Natural killer cell (primary cell): Measurements from ENCODE around the gene DST. TPM values are rescaled to one million over a fixed set of nuclear protein-coding genes. Genes with fewer than 3 reads are reported as not detected.

Experiments used
- ATAC-seq, 3 donors: fragments of 150-1000 bp in 2 of 3; fragments of 200-7000 bp in 1 of 3; cut with Tn5 transposase; 1 replicate in 1 of 3; 2 replicates in 2 of 3; pipeline ENCODE4 v1.10.0; 2021; ENCODE audit warnings: mild to moderate bottlenecking in 2 of 3, moderate library complexity in 2 of 3
- DNase-seq, 2 donors: peaks; one replicate each; pipeline versions ENCODE4 v3.0.0 to v3.0.0-alpha.2; 2013 to 2021; ENCODE audit warnings: mixed read lengths in 1 of 2
- H3K27ac ChIP-seq: one replicate; pipeline ENCODE4 v1.5.1; 2013; ENCODE audit warnings: mild to moderate bottlenecking, low read length
- H3K27me3 ChIP-seq: one replicate; pipeline ENCODE4 v1.6.1; 2013; ENCODE audit warnings: low read length; ENCODE audit not compliant: control insufficient read depth, insufficient read depth
- H3K36me3 ChIP-seq: one replicate; pipeline ENCODE4 v1.6.1; 2013; ENCODE audit warnings: low read length; ENCODE audit not compliant: control insufficient read depth, insufficient read depth
- H3K4me1 ChIP-seq: one replicate; pipeline ENCODE4 v1.6.1; 2013; ENCODE audit warnings: low read length; ENCODE audit not compliant: control insufficient read depth, insufficient read depth
- H3K4me3 ChIP-seq: one replicate; pipeline ENCODE4 v1.5.1; 2013; ENCODE audit warnings: low read length
- H3K9me3 ChIP-seq: one replicate; pipeline ENCODE4 v1.6.1; 2013; ENCODE audit warnings: low read length; ENCODE audit not compliant: control insufficient read depth, insufficient read depth
- H3K27ac Mint-ChIP-seq, 2 donors: one replicate each; pipeline ENCODE4 v1.8.0; 2022; ENCODE audit warnings: mild to moderate bottlenecking in 2 of 2, mixed read lengths in 2 of 2, moderate library complexity in 1 of 2
- H3K27me3 Mint-ChIP-seq, 2 donors: one replicate each; pipeline ENCODE4 v1.8.0; 2022; ENCODE audit warnings: low read depth in 2 of 2, mixed read lengths in 2 of 2
- H3K36me3 Mint-ChIP-seq: one replicate; pipeline ENCODE4 v1.8.0; 2022; ENCODE audit warnings: mixed read lengths
- H3K4me1 Mint-ChIP-seq, 2 donors: one replicate each; pipeline ENCODE4 v1.8.0; 2022; ENCODE audit warnings: mixed read lengths in 2 of 2
- H3K4me3 Mint-ChIP-seq: one replicate; pipeline ENCODE4 v1.8.0; 2022; ENCODE audit warnings: mild to moderate bottlenecking, moderate library complexity, mixed read lengths
- H3K9me3 Mint-ChIP-seq, 2 donors: one replicate each; pipeline ENCODE4 v1.8.0; 2022; ENCODE audit warnings: mixed read lengths in 2 of 2
- WGBS: methylation state at CpG from one replicate; pipeline ENCODE4 v1.1.7; 2013; ENCODE audit warnings: missing lambda C conversion rate; ENCODE audit not compliant: insufficient coverage; 5-methylcytosine and 5-hydroxymethylcytosine counted together
- intact Hi-C: fragments of 100-400 bp; cut with micrococcal nuclease; formaldehyde crosslinking; loops from one replicate; pipeline ENCODE4 v1.14.2; 2022
- total RNA-seq, 4 donors: library from RNA; stranded (reverse); fragments of 120-200 nt in 1 of 4; gene quantifications; one replicate each; pipeline versions ENCODE4 v1.2.3 to v1.2.4, GENCODE V29; 2013 to 2022
- TF ChIP-seq, protein P1 (sequence below): fragments of 200-600 bp; IDR thresholded peaks from one replicate; pipeline ENCODE4 v1.8.0; 2022; ENCODE audit warnings: antibody characterized with exemption

Gene DST
- total RNA-seq, 3 donors from 2014 or later (not counting 1 experiment from before 2014, with no cell fraction given), result 5.6 to 14.7 (median 8.9) TPM

- Histone ChIP-seq H3K4me3 (no peak overlapping the region), H3K27ac (no peak overlapping the region), H3K36me3 (no peaks in the 10 kb centered on the region), H3K4me1 (no peaks in the 10 kb centered on the region), H3K27me3 (no peaks in the 10 kb centered on the region), H3K9me3 (no peaks in the 10 kb centered on the region)
- Mint-ChIP-seq H3K36me3 (no peaks in the 10 kb centered on the region), H3K4me1 (no peaks in the 10 kb centered on the region), H3K27me3 (no peaks in the 10 kb centered on the region), H3K9me3 (no peaks in the 10 kb centered on the region), H3K4me3 (no peak overlapping the region), H3K27ac (no peak overlapping the region)
- ATAC-seq (no peak), DNase-seq (no peak)
- intact Hi-C loops, result no loop called here
- TF ChIP-seq, protein P1, sequence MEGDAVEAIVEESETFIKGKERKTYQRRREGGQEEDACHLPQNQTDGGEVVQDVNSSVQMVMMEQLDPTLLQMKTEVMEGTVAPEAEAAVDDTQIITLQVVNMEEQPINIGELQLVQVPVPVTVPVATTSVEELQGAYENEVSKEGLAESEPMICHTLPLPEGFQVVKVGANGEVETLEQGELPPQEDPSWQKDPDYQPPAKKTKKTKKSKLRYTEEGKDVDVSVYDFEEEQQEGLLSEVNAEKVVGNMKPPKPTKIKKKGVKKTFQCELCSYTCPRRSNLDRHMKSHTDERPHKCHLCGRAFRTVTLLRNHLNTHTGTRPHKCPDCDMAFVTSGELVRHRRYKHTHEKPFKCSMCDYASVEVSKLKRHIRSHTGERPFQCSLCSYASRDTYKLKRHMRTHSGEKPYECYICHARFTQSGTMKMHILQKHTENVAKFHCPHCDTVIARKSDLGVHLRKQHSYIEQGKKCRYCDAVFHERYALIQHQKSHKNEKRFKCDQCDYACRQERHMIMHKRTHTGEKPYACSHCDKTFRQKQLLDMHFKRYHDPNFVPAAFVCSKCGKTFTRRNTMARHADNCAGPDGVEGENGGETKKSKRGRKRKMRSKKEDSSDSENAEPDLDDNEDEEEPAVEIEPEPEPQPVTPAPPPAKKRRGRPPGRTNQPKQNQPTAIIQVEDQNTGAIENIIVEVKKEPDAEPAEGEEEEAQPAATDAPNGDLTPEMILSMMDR, result no peak
These were observed 107.1 kb downstream of the DST start for GRCh38 chr6:56535626-56536025.

DNA sequence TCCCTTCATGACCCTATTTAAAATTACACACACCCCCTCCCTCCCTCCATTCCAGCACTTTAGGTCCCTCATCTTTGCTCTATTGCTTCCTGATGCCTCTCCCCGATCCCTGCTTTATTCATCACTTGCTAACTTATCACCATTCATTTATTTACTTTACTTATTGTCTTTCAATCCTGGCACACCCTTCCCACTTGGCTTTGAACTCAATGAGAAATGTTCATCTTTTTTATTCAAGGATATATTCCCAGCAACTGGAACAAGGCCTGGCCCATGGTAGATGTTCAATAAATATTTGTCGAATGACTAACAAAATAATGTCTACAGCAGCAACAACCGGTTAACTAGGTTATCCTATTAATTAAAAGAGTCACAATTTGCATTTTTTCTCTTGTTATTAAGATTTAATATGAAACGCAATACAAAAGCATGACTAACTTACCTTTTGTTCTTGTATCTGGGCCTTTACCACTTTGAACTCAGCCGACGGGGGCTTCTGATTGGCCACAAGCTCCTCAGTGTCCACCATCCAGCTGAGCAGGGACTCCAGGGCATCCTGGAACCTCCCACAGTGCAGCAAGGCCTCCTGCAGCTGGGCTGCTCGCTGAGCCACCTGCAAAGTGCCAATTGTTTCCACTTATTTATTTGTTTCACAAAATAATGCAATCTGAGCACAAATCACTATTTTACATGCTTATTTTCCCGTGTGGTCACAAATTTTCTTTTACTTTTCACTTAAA lies 107.8 kb downstream of the DST start:
- ATAC-seq (no peak), DNase-seq (no peak)
- Histone ChIP-seq H3K27ac (no peak overlapping the region), H3K9me3 (no peaks in the 10 kb centered on the region), H3K4me3 (no peak overlapping the region), H3K36me3 (no peaks in the 10 kb centered on the region), H3K4me1 (no peaks in the 10 kb centered on the region), H3K27me3 (no peaks in the 10 kb centered on the region)
- no peaks in the 10 kb centered on the region for H3K9me3 Mint-ChIP-seq
- no peak overlapping the region for H3K4me3 Mint-ChIP-seq
- no peaks in the 10 kb centered on the region for H3K27me3 Mint-ChIP-seq
- 89% methylated on average over 6 of the region's 8 CpGs for WGBS
- no peaks in the 10 kb centered on the region for H3K4me1 Mint-ChIP-seq
- H3K36me3 Mint-ChIP-seq, result no peaks in the 10 kb centered on the region
- no peak overlapping the region for H3K27ac Mint-ChIP-seq
- TF ChIP-seq, protein P1, result no peak
- intact Hi-C loops, result no loop called here

GRCh38 chr6:56532766-56533551 lies 109.7 kb downstream of the DST start:
- WGBS, result 79% methylated on average over 4 of the region's 5 CpGs
- no peaks in the 10 kb centered on the region for H3K36me3 Mint-ChIP-seq

More at GRCh38 chr6:56532766-56533551, 109.7 kb downstream of the DST start:
- H3K4me1 ChIP-seq, result no peaks in the 10 kb centered on the region
- Mint-ChIP-seq H3K9me3 (no peaks in the 10 kb centered on the region), H3K4me1 (no peaks in the 10 kb centered on the region), H3K4me3 (no peak overlapping the region), H3K27me3 (no peaks in the 10 kb centered on the region), H3K27ac (no peak overlapping the region)
- no peaks in the 10 kb centered on the region for H3K27me3 ChIP-seq
- DNase-seq, result no peak
- TF ChIP-seq, protein P1, result no peak
- intact Hi-C loops, result no loop called here
- H3K36me3 ChIP-seq, result no peaks in the 10 kb centered on the region
- no peak overlapping the region for H3K27ac ChIP-seq
- ATAC-seq, result no peak
- no peak overlapping the region for H3K4me3 ChIP-seq
- H3K9me3 ChIP-seq, result no peaks in the 10 kb centered on the region
